Thymus (tissue), 11 donors: ENCODE measurements around the gene CUBN. TPM values are rescaled to one million over a fixed set of nuclear protein-coding genes. Genes with fewer than 3 reads are reported as not detected.

Experiments used
- DNase-seq, 9 donors: peaks; one replicate each; pipeline ENCODE4 v3.0.0-alpha.2; 2013; ENCODE audit warnings: low spot score in 9 of 9, low read depth in 6 of 9, missing footprints in 1 of 9
- H3K27ac ChIP-seq, 2 donors: one replicate each; pipeline ENCODE4 v1.5.1; 2013; ENCODE audit warnings: control low read depth in 1 of 2, low read depth in 1 of 2, low read length in 1 of 2, mild to moderate bottlenecking in 1 of 2, moderate library complexity in 1 of 2
- H3K27me3 ChIP-seq, 2 donors: one replicate each; pipeline ENCODE4 v1.5.1; 2013; ENCODE audit warnings: low read length in 1 of 2; ENCODE audit not compliant: control insufficient read depth in 2 of 2, insufficient read depth in 1 of 2
- H3K36me3 ChIP-seq, 2 donors: one replicate each; pipeline ENCODE4 v1.5.1; 2013; ENCODE audit warnings: low read length in 1 of 2, mild to moderate bottlenecking in 1 of 2, moderate library complexity in 1 of 2; ENCODE audit not compliant: control insufficient read depth in 2 of 2, insufficient read depth in 2 of 2
- H3K4me1 ChIP-seq, 2 donors: one replicate each; pipeline ENCODE4 v1.5.1; 2013; ENCODE audit warnings: low read length in 2 of 2; ENCODE audit not compliant: control insufficient read depth in 2 of 2, insufficient read depth in 2 of 2
- H3K4me3 ChIP-seq, 2 donors: one replicate each; pipeline ENCODE4 v1.5.1; 2013; ENCODE audit warnings: low read length in 2 of 2, control low read depth in 1 of 2, mild to moderate bottlenecking in 1 of 2
- H3K9me3 ChIP-seq, 2 donors: one replicate each; pipeline ENCODE4 v1.5.1; 2013; ENCODE audit warnings: low read length in 1 of 2, mild to moderate bottlenecking in 1 of 2; ENCODE audit not compliant: control insufficient read depth in 2 of 2, insufficient read depth in 1 of 2
- WGBS: extraction: QIAGEN DNeasy Blood & Tissue Kit; methylation state at CpG from one replicate; pipeline ENCODE4 v1.1.7; 2013; 5-methylcytosine and 5-hydroxymethylcytosine counted together
- polyA plus RNA-seq: library from polyadenylated mRNA; stranded (reverse); fragments of 200-250 nt; gene quantifications from one replicate; pipeline ENCODE4 v1.2.3, GENCODE V29; 2013
- total RNA-seq: library from RNA; stranded (reverse); fragments of 120-200 nt; gene quantifications from one replicate; pipeline ENCODE4 v1.2.4, GENCODE V29; 2013
- donor health status: healthy.

CUBN gene
- total and polyA plus RNA-seq, 2 donors, result 1.7 to 1.8 TPM

DNA sequence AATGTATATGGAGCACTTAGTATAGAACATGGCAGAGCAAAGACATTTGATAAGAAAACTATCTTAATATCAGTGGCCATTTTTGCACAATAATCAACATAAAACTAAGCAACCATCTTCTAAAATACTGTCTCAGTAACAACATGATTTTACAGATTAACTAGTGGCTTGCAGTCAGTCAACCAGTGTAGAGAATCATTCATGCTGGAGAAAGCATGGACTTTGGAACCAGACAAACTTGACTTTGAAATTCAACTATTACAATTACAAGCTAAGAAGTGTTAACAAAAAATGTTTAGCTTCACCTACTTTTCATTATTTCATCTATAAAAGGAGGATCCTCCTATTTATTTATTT lies 27.7 kb downstream of the CUBN start:
- no peaks in the 10 kb centered on the region for H3K27me3 ChIP-seq
- no peak overlapping the region for H3K4me3 ChIP-seq
- no peak for DNase-seq
- H3K9me3 ChIP-seq, result no peaks in the 10 kb centered on the region
- no peak overlapping the region for H3K27ac ChIP-seq
- H3K36me3 ChIP-seq, result no peaks in the 10 kb centered on the region
- no peaks in the 10 kb centered on the region for H3K4me1 ChIP-seq

DNA sequence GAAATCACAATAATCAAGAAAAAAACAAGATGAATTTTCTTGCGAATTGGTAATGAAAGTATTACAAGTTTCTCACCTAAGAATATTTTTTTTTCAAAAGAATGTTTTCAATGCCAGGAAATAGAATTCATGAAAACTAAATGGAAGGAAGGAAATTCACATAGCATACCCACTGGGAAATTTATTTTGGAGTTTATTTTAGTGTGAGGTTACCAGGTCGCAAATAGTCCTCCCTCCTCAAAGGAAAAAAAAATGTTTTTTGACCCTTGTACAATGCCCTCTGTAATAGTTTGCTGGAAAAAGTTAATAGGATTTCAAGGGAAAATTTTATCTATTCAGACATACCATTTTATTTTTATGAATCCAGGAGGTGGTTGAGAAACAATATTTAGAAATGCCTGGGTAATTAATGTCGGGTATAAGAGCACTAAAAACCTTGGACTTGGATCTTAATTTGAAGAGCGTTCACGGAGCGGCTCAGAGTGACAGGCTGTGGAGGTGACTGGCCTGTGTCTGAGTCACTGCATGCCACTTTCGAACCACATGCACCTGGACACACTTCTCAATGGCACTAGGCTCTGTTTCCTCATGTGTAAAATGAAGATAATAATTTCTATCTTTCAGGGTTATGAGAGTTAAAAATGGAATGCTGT lies 28.2 kb downstream of the CUBN start:
- no peak for DNase-seq
- no peaks in the 10 kb centered on the region for H3K9me3 ChIP-seq
- no peak overlapping the region for H3K27ac ChIP-seq
- WGBS, result 94% methylated on average over 7 of the region's 7 CpGs
- no peaks in the 10 kb centered on the region for H3K36me3 ChIP-seq
- H3K4me3 ChIP-seq, result no peak overlapping the region
- H3K27me3 ChIP-seq, result no peaks in the 10 kb centered on the region
- no peaks in the 10 kb centered on the region for H3K4me1 ChIP-seq

DNA sequence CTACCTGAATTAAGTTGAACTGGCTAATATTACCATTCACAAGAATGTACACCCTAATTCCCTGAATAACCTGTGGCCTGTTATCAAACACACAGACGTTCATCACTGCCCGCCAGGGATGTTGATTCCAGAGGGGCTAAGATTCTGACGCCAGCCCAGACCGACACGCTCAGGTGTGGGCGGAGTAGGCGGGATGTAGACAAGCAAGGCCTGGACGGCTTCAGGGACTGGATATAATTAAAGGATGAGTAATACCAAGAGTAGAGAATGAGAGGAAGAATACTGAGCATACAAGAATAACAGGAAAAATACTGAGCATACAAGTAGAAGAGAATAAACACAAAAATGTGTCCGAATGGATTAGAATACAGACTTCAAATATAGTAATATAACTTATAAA lies 29.0 kb downstream of the CUBN start:
- Histone ChIP-seq H3K4me3 (no peak overlapping the region), H3K27ac (no peak overlapping the region), H3K27me3 (no peaks in the 10 kb centered on the region), H3K36me3 (no peaks in the 10 kb centered on the region), H3K9me3 (no peaks in the 10 kb centered on the region), H3K4me1 (no peaks in the 10 kb centered on the region)
- no peak for DNase-seq
- WGBS, result 97% methylated on average over 9 of the region's 9 CpGs

DNA sequence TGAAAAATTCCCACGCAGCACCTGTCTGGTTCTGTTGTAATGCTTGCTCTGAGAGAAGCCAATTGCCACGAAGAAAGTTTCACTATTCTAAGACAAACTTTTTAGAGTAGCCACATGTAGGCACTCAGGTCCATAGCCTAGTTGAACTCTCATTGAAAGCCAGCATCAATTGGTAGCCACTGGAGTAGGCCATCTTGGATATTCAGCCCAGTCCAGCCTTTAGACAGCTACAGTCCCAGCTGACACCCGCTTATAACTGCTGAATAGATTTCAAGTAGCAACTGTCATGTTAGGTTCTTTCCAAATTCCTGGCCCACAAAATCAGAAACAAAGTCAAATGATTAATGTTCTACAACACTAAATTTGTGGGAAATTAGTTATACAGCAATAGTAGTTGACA lies 31.6 kb downstream of the CUBN start:
- no peaks in the 10 kb centered on the region for H3K4me1 ChIP-seq
- H3K9me3 ChIP-seq, result no peaks in the 10 kb centered on the region
- no peaks in the 10 kb centered on the region for H3K36me3 ChIP-seq
- no peak overlapping the region for H3K27ac ChIP-seq
- no peak overlapping the region for H3K4me3 ChIP-seq
- no peaks in the 10 kb centered on the region for H3K27me3 ChIP-seq
- DNase-seq, result no peak
- WGBS, result 97% methylated on average over 3 of the region's 3 CpGs

DNA sequence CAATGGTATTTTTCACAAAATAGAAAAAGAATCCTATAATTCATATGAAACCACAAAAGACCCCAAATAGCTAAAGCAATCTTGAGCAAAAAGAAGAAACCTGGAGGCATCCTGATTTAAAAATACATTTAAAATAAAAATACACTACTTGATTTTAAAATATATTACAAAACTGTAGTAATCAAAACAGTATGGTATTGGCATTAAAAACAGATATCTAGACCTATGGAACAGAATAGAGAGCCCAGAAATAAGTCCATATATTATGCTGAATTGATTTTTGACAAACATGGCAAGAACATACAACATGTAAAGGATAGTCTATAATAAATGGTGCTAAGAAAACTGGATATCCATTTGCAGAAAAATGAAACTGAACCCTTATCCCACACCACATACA lies 34.8 kb downstream of the CUBN start:
- Histone ChIP-seq H3K27me3 (no peaks in the 10 kb centered on the region), H3K4me1 (no peaks in the 10 kb centered on the region), H3K27ac (no peak overlapping the region), H3K4me3 (no peak overlapping the region), H3K36me3 (no peaks in the 10 kb centered on the region), H3K9me3 (no peaks in the 10 kb centered on the region)
- no peak for DNase-seq

DNA sequence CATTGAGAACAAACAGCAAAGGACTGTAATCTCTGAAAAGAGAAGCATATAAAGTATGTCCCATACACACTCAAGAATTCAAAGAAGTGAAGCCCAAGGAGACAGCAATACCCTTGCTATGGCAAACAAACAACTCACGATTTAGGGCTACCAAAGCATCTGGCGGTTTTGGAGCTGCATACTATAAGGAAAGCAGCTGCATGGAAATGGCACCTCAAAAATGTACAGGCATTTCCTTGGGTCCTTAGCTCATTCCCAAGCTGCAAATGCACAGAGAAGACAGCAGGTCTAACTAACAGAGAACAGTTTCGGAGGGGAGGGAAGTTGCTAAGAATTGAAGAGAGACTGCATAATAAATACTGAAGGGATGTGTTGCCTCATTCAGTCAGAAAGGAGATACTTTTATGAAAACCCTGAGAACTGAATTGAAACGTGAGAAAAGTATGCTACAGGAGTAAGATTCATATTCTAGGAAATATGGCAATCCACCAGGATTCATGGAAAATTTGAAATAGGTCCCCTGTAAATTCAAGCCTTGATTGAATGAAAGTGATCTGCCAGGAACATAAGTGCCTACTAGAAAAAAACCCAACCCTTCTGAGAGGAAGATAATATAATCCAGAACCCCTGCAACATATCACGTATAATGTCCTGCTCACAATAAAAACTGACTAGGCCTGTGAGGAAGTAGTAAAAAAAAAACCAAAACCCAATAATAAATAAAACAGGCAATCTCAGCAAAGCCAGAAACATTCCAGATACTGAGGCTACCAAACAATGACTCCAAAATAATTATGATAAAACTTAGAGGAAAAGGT lies 36.4 kb downstream of the CUBN start:
- H3K27me3 ChIP-seq, result no peaks in the 10 kb centered on the region
- no peaks in the 10 kb centered on the region for H3K4me1 ChIP-seq
- no peak for DNase-seq
- no peaks in the 10 kb centered on the region for H3K36me3 ChIP-seq
- no peaks in the 10 kb centered on the region for H3K9me3 ChIP-seq
- no peak overlapping the region for H3K27ac ChIP-seq
- 77% methylated on average over 5 of the region's 5 CpGs for WGBS
- H3K4me3 ChIP-seq, result no peak overlapping the region

DNA sequence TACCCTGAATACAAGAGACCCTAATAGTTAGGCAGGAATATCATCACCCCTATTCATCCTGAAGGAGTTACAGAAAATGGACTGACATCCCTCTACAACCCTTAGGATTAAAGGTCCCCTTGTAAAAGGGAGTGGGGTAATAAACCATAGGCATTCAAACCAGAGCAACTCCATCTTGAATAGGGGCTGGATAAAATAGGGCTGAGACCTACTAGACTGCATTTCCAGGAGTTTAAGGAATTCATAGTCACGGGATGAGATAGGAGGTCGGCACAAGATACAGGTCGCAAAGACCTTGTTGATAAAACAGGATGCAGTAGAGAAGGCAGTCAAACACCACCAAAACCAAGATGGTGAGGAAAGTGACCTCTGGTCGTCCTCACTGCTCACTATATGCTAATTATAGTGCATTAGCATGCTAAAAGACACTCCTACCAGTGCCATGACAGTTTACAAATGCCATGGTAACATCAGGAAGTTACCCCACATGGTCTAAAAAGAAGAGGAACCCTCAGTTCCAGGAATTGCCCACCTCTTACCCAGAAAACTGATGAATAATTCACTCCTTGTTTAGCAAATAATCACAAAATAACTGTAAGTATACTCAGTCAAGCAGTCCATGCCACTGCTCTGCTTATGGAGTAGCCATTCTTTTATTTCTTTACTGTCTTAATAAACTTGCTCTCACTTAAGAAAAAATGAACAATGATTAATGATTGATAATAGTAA lies 37.2 kb downstream of the CUBN start:
- DNase-seq, result no peak
- Histone ChIP-seq H3K27me3 (no peaks in the 10 kb centered on the region), H3K4me3 (no peak overlapping the region), H3K36me3 (no peaks in the 10 kb centered on the region), H3K9me3 (no peaks in the 10 kb centered on the region), H3K4me1 (no peaks in the 10 kb centered on the region), H3K27ac (no peak overlapping the region)
- 97% methylated on average over 4 of the region's 4 CpGs for WGBS

DNA sequence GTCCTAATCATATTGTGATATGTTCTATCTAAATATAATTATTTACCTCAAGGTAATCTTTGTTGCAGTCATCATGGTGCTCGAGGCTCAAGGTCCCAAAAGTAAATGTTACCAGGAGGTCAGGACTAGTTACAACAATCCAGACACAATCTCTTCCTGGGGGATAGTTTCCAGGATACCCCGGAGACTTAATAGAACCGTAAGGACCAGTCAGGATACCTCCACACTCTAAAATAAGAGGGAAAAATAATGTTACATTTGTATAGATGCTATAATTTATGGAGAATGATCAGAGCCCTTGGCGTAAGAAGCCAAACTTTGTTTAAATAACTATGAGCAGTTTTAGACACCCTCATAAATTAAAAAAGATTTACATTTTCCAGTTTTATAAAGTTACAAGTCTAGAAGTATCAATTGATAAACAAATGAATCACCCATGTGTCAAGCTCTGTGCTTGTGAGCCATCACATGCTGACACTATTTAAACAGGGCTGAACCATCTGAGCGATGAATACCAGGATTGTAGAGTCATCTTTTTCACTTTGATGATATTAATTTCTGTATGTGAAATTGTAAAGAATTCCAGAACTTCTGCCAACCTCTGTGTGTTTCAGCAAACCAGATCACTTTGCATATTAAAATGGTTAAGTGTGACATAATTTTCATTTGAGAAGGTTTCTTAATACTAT lies 41.3 kb downstream of the CUBN start:
- Histone ChIP-seq H3K4me1 (no peaks in the 10 kb centered on the region), H3K9me3 (no peaks in the 10 kb centered on the region), H3K27ac (no peak overlapping the region), H3K4me3 (no peak overlapping the region), H3K27me3 (no peaks in the 10 kb centered on the region), H3K36me3 (no peaks in the 10 kb centered on the region)
- DNase-seq, result no peak
- WGBS, result 98% methylated on average over 5 of the region's 5 CpGs

DNA sequence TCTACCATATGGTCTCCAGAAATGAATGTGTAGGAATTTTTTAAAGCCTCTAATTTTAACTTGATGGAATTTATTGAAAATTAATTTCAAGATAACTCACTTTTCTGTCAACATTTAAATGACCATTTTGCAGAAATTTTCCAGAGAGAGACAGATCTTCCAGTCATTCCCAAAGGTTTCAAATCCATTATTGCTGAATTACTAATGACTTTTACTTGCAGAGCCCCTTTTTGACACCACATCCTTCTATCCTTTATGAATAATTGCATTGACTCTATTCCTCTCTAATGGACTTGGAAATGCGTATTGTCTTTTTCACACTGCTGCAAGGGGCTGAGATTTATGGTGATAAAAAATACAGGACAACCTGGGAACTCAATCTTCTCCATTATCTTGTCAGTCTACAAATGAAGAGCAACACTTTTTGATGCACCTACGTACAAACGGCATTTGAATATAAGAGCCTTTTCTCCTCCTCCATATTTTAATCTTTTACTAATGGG lies 42.7 kb downstream of the CUBN start:
- DNase-seq, result no peak
- H3K4me1 ChIP-seq, result no peaks in the 10 kb centered on the region

More for the DNA sequence above, 42.7 kb downstream of the CUBN start:
- WGBS, result over 99% methylated on average over 3 of the region's 3 CpGs
- Histone ChIP-seq H3K27me3 (no peaks in the 10 kb centered on the region), H3K36me3 (no peaks in the 10 kb centered on the region), H3K9me3 (no peaks in the 10 kb centered on the region), H3K4me3 (no peak overlapping the region), H3K27ac (no peak overlapping the region)
